H54 (cell line): ENCODE measurements around the gene THADA.
"Not testable (repeated sequence)": the region's sequence is repeated elsewhere in the genome, so short reads cannot be mapped to it uniquely, and the experiment has no call there.

ENCODE experiments used
- DNase-seq: peaks from one replicate; pipeline ENCODE4 v3.0.0; 2011; ENCODE audit warnings: low spot score, mixed read lengths; ENCODE audit not compliant: insufficient read length
- FAIRE-seq: peaks from 3 replicates; lab custom pipeline; 2011; peaks lifted over from hg19 to GRCh38; lab: Jason Lieb, UNC
- POLR2A ChIP-seq: IDR thresholded peaks from 2 replicates; pipeline ENCODE4 v1.6.1; 2011; ENCODE audit warnings: low read depth, mild to moderate bottlenecking, low read length

The THADA gene

GRCh38 chr2:43305012-43305411 is 290.8 kb downstream of the THADA start:
- TF ChIP-seq POLR2A, result no peak
- DNase-seq (no peak), FAIRE-seq (no peak)

DNA sequence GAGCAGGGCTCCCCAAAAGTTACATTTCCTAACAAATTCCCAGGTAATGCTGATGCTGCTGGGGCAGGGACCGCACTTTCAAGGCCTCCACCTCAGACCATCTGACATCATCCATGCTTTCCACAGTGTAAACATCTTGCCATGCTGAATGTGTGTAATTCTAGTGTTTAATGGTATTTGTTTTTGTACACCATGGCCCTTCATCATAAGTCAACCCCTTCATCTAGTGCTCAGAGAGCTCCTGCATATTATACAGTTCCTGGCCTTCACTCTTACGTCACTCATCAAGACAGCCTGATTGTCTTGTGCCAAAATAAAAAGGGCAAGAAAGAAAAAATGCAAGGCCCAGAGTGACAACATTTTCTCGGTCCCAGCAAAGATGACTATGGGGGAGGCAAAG is 291.9 kb downstream of the THADA start:
- FAIRE-seq (no peak), DNase-seq (no peak)
- no peak for TF ChIP-seq POLR2A

GRCh38 chr2:43302961-43303494 is 292.8 kb downstream of the THADA start:
- FAIRE-seq (no peak), DNase-seq (no peak)
- TF ChIP-seq POLR2A, result no peak

GRCh38 chr2:43302182-43302960 is 293.5 kb downstream of the THADA start:
- FAIRE-seq, result no peak

DNA sequence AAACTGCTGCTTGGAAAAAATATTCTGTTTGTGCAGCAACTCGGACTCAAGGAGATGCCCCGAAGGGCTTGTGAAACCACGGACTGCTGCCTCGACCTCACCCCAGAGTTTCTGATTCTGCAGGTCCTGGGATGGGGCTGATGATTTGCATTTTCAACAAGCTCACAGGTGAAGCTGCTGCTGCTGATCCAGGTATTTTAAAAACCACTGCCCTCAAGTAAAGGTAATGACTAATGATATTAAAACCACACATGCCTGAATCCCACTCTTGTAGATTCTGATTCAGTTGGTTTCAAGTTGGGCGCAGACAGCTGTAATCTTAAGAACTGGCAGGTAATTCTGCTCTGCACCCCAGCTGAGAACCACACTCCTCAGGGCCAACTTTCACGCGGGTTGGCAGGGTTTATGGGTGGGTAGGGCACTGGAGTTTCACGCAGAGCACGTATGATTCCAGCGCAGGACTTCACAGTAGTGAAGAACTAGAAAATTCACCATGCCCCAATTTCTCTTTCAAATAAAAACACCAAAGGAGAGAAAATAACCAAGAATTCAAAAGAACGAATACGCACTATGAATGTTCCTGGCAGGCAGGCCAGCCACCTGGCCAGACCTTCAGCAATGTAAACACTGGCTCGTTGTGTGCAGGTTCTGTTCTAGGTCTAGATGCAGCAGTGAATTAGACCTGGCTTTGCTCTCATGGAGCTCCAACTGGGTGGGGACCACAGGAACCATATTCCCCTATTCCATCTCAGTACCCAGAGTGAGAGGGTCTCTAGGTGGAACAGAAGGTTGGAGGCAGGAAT is 294.9 kb downstream of the THADA start:
- no peak for FAIRE-seq
- DNase-seq, result no peak
- TF ChIP-seq POLR2A, result no peak

More at GRCh38 chr2:43302182-43302960, 293.5 kb downstream of the THADA start:
- TF ChIP-seq POLR2A, result no peak
- DNase-seq, result no peak

DNA sequence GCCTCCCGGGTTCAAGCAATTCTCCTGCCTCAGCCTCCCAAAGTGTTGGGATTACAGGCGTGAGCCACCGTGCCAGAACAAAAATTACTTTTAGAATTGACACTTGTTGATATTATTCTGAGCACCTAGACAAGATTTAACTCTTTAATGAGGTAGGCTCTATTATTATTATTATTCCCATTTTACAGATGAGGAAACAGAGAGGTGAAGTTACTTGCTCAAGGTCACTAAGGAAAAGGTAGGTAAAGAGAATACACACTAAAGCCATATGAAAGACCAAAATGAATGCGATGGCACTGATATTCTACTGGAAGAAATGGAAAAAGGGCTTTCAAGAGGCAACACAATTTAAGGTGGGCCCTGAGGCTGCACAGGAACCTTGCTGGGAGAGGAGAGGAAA is 295.6 kb downstream of the THADA start:
- no peak for TF ChIP-seq POLR2A
- DNase-seq (no peak), FAIRE-seq (no peak)

DNA sequence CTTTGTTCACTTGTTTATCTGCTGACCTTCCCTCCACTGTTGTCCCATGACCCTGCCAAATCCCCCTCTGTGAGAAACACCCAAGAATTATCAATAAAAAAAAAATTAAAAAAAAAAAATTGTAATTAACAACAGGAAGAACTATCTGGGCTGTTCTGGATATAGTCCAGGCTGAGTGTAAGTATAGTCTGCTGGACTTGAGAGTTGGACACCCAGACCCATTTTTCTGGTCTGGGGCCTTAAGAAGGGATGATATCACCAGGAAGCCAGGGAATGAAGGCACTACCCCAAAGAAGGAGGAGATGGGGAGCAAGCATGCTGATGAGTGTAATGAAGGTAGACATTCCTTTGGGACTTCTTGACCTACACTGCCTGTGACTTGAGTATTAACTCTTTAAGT is 297.3 kb downstream of the THADA start:
- DNase-seq, result no peak
- FAIRE-seq, result no peak

DNA sequence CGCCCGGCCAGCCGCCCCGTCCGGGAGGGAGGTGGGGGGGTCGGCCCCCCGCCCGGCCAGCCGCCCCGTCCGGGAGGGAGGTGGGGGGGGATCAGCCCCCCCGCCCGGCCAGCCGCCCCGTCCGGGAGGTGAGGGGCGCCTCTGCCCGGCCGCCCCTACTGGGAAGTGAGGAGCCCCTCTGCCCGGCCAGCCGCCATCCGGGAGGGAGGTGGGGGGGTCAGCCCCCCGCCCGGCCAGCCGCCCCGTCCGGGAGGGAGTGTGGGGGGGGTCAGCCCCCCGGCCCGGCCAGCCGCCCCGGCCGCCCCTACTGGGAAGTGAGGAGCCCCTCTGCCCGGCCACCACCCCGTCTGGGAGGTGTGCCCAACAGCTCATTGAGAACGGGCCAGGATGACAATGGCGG is 298.1 kb downstream of the THADA start:
- not testable (repeated sequence) for DNase-seq, FAIRE-seq

More for the DNA sequence above, 297.3 kb downstream of the THADA start:
- TF ChIP-seq POLR2A, result no peak

- no peak for DNase-seq
- no peak for TF ChIP-seq POLR2A
- no peak for FAIRE-seq
Observed at GRCh38 chr2:43294973-43295603, 300.8 kb downstream of the THADA start.

- no peak for TF ChIP-seq POLR2A
- DNase-seq (peak; percentile 90), FAIRE-seq (peak; percentile 92)
Observed at GRCh38 chr2:43293744-43294695, 301.8 kb downstream of the THADA start.

DNA sequence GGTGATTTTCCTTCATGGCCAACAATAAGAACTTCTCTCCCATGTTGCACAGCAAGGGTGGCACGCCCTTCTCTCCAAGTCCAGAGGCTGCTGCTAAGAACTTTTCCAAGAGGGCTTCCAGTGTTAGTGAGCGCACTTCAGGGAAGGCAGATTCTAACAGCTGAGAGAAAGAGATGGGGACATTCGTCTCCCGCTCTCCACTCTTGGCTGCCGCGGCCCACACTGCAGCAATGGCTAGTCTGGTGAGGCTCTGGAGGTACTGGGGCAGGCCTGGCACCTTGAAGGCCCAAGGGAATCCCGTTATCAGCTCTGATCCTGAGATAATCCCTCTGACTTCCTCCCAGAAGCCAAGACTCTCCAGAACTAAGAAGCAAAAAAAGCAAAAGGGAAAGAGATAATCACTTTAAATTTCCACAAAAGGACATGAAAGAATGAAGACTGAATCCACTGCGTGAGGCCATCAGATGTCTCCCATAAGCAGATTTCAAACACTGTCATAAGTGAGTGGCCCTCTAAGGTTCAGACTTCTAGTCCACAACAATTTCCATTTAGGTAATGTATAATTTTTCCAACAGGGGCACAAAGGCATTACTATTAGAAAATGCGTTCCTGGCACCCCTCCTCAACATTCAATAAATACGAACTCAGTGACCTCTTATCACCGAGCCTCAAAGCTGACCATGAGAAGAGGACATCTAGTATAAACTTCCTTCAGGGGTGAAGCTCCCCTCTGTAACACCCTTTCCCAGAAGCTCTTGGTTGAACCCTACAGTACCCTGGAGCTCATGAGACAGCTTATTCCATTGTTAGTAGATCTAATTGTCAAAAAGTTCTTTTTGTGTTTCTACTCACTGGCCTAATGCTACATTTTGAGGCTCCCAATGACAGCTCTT is 302.7 kb downstream of the THADA start:
- no peak for TF ChIP-seq POLR2A
- DNase-seq, result no peak
- no peak for FAIRE-seq

- DNase-seq (no peak), FAIRE-seq (no peak)
- TF ChIP-seq POLR2A, result no peak
Observed at GRCh38 chr2:43292297-43292696, 303.5 kb downstream of the THADA start.
